Right lobe of liver (tissue), 6 donors: ENCODE data around the gene RPL19. TPM values are rescaled to one million over a fixed set of nuclear protein-coding genes. Genes with fewer than 3 reads are reported as not detected.
A peak's percentile ranks its signal among the peaks of the same experiment; 100 is the strongest.

Experiments
- ATAC-seq, 4 donors: fragments of 200-7000 bp; cut with Tn5 transposase; one replicate each; pipeline ENCODE4 v1.9.1; 2020; ENCODE audit warnings: mild to moderate bottlenecking in 4 of 4, moderate library complexity in 4 of 4
- DNase-seq, 3 donors: peaks; one replicate each; pipeline ENCODE4 v3.0.0-alpha.2; 2020
- H3K27ac ChIP-seq, 3 donors: fragments of 200-600 bp; one replicate each; pipeline ENCODE4 v1.8.0; 2022
- H3K27me3 ChIP-seq, 2 donors: fragments of 200-600 bp; one replicate each; pipeline ENCODE4 v1.8.0; 2022
- H3K36me3 ChIP-seq, 4 donors: fragments of 200-600 bp; sonication (generic) in 1 of 4; one replicate each; pipeline versions ENCODE4 v1.5.1 to v1.8.0; 2017 to 2022; ENCODE audit warnings: control low read depth in 1 of 4
- H3K4me1 ChIP-seq, 4 donors: fragments of 200-600 bp; sonication (generic) in 1 of 4; one replicate each; pipeline versions ENCODE4 v1.5.1 to v1.8.0; 2017 to 2022; ENCODE audit warnings: control low read depth in 1 of 4
- H3K4me3 ChIP-seq, 3 donors: fragments of 200-600 bp; one replicate each; pipeline ENCODE4 v1.8.0; 2022
- H3K9me3 ChIP-seq, 4 donors: fragments of 200-600 bp; sonication (generic) in 1 of 4; one replicate each; pipeline versions ENCODE4 v1.5.1 to v1.8.0; 2017 to 2022; ENCODE audit warnings: control low read depth in 1 of 4
- POLR2A ChIP-seq: fragments of 450-650 bp; IDR thresholded peaks from one replicate; pipeline ENCODE4 v1.6.1; 2017; ENCODE audit warnings: antibody characterized with exemption, mild to moderate bottlenecking
- WGBS: methylation state at CpG from one replicate; pipeline ENCODE4 v1.1.6; 2018; ENCODE audit warnings: low coverage, low lambda C conversion rate; ENCODE audit not compliant: insufficient coverage; ENCODE audit errors: missing lambda C conversion rate; 5-methylcytosine and 5-hydroxymethylcytosine counted together
- intact Hi-C, 2 donors: fragments of 100-400 bp; cut with DNase I; formaldehyde crosslinking; loops; one replicate each; pipeline versions ENCODE4 v1.11.2 to v1.14.1; 2022
- total RNA-seq, 6 experiments: library from RNA; depleted of rRNA in 2 of 6; stranded (reverse); fragments of >200 nt in 2 of 6; fragmentation: NEBNext Ultra II Directional in 3 of 6; extraction: Animal tissue kit (Norgen Biotek cat#: 25700) in 3 of 6; gene quantifications; one replicate each; pipeline versions ENCODE4 v1.1.0 to v1.2.4, GENCODE V29; 2016 to 2023
- TF ChIP-seq, protein P1 (sequence below), 4 donors: fragments of 200-600 bp in 3 of 4; fragments of 450-650 bp in 1 of 4; IDR thresholded peaks; one replicate each; pipeline versions ENCODE4 v1.5.1 to v1.8.0; 2016 to 2022; ENCODE audit warnings: antibody characterized with exemption in 4 of 4, mild to moderate bottlenecking in 2 of 4
- donor health status: DM: no; HTN: yes; CAD: no.
- donor health status: DM: no; HTN: no; CAD: no.
- donor health status: DM: no; HTN: no; CAD: no.
- donor health status: DM: no; HTN: yes; CAD: no.
- donor health status: DM: no; HTN: yes; CAD: no.

The RPL19 gene
- total RNA-seq, 6 experiments from 2014 or later = 537 to 1,327 (median 627) TPM

GRCh38 chr17:39231091-39231561, 31.0 kb downstream of the RPL19 start:
- 60% methylated on average over 2 of the region's 10 CpGs for WGBS
- TF ChIP-seq, protein P1, sequence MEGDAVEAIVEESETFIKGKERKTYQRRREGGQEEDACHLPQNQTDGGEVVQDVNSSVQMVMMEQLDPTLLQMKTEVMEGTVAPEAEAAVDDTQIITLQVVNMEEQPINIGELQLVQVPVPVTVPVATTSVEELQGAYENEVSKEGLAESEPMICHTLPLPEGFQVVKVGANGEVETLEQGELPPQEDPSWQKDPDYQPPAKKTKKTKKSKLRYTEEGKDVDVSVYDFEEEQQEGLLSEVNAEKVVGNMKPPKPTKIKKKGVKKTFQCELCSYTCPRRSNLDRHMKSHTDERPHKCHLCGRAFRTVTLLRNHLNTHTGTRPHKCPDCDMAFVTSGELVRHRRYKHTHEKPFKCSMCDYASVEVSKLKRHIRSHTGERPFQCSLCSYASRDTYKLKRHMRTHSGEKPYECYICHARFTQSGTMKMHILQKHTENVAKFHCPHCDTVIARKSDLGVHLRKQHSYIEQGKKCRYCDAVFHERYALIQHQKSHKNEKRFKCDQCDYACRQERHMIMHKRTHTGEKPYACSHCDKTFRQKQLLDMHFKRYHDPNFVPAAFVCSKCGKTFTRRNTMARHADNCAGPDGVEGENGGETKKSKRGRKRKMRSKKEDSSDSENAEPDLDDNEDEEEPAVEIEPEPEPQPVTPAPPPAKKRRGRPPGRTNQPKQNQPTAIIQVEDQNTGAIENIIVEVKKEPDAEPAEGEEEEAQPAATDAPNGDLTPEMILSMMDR (IDR thresholded peaks at IDR 0.05) = no peak
- TF ChIP-seq POLR2A = no peak
- Histone ChIP-seq H3K27me3 (no peaks in the 10 kb centered on the region), H3K27ac (no peak overlapping the region), H3K4me1 (no peaks in the 10 kb centered on the region), H3K4me3 (no peak overlapping the region), H3K9me3 (no peaks in the 10 kb centered on the region), H3K36me3 (no peaks in the 10 kb centered on the region)
- peak in 1 of 3 donors; percentile 42 for DNase-seq
- intact Hi-C loops = no loop called here
- ATAC-seq = peak in 1 of 4 donors; percentile 15

DNA sequence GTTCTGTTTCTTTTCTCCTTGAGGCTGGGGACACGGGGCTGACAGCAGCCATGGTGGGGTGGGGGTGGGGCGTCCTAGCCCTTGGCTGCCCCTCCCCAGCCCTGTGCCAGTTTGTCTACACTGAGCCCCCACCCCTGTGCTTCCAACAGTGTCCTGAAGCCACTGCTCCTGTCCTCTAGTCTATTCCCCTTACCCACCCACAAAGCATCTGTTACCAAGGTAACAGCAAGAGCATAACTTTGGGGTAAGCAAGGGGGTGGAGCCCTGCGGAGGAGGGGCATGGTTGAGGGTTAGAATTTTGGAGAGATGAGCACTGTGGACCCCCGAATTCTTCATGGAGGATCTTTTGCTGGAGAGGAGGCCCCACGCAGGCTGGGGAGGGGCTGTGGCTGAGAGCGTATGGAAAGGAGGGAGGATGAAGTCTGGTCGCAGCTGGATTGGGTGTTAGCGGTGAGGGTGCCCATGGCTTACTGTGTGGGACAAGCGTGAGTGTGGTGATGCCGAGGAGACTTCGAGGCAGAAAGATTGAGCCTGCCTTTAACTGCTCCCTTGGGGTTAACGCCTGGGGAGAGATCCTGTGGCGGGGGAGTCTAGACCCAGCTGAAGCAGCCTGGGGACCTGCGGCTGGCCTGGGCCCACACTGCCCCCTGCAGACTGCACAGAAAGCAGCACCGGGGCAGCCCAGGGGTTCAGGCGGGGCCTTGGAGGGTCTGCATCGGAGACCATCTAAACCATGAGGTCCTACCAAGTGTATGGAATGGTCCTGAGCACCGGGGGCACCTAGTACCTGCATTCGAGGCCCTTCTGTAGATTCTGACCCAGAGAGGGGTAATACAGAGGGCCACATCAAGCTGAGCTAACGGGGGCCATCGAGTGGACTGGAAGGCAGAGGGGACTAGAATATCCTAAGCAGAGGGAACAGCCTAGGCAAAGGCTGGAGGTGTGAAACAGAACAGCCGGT, 31.8 kb downstream of the RPL19 start:
- Histone ChIP-seq H3K36me3 (no peaks in the 10 kb centered on the region), H3K4me3 (no peak overlapping the region), H3K9me3 (no peaks in the 10 kb centered on the region), H3K4me1 (no peaks in the 10 kb centered on the region), H3K27ac (no peak overlapping the region), H3K27me3 (no peaks in the 10 kb centered on the region)
- ATAC-seq (peak; percentile 68 to 77 (median 73)), DNase-seq (peak in 2 of 3 donors; percentile 49 to 57)
- TF ChIP-seq, protein P1 (IDR thresholded peaks at IDR 0.05) = peak; percentile 52 to 76 (median 64)
- no peak for TF ChIP-seq POLR2A
- 10% methylated on average over 16 of the region's 22 CpGs for WGBS
- intact Hi-C loops = no loop called here

DNA sequence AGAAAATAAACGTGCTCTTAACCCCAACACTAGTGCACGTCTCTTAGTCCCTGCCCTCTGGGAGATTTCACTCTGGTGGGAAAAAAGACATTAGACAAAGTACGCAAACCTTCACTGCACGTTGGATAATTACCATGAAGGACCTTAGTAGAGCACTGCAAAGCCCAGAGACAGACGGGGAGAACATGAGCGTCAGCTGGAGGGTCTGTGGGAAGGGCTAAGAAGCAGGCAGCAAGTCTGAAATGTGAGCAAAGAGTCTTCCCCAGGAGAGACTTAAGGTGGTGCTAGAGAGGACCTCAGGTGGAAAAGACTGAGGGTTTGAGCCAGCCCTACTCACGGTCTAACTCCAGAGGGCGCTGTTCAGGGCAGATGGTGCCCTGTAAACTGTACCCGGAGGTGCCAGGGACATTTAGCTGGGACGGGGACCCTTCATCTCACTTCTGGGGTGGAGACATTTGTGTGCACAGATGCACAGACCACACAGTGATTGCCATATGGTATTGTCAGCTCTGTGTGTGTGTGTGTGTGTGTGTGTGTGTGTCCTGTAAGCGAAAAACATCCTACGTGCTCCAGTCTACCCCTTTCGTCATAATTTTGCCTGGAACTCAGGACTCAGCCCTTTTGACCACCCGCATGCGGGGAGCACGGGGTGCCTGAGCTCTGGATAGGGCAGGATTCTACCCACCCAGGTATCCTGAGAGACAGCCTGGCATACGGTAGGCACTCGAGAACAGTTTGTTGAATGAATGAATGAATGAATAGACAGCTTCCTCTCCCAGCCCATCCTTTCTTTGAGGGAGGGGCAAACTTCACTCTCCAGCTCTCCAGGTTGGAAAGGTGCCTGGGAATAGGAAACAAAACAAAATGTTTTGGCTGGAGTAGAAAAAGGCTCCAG, 35.7 kb downstream of the RPL19 start:
- Histone ChIP-seq H3K27ac (no peak overlapping the region), H3K36me3 (no peaks in the 10 kb centered on the region), H3K27me3 (no peaks in the 10 kb centered on the region), H3K9me3 (no peaks in the 10 kb centered on the region), H3K4me1 (peaks cover 0 to 6% (median 0%) of the 10 kb centered on the region in 4 donors), H3K4me3 (no peak overlapping the region)
- intact Hi-C loops = no loop called here
- ATAC-seq (peak; percentile 20 to 49 (median 38)), DNase-seq (peak in 2 of 3 donors; percentile 7 to 28)
- WGBS = 26% methylated on average over 16 of the region's 18 CpGs
- TF ChIP-seq, protein P1 (IDR thresholded peaks at IDR 0.05) = peak; percentile 25 to 40 (median 34)
- no peak for TF ChIP-seq POLR2A

DNA sequence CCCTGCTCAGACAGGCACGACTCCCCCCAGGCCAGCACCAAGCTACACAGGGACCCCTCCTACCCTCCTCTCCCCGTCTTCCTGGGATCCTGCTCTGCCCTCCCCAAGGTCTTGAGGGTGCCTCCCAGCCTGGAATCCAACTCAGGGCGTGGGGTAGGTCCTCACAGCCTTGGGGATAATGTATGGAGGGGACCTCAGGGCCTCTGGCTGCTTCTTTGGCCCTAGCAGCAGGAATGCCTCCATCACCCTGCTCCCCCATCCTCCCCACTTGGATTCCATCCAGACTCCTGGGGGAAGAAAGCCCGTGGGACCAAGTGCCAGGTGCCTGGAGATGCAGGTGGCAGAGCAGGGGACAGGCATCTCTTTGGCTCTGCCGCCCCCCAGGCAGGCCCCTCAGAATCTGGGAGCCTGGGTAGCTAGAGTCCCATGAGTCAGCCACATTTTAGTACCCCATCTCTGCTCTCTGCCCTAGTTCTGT, 36.4 kb downstream of the RPL19 start:
- no peaks in the 10 kb centered on the region for H3K27me3 ChIP-seq
- no peak overlapping the region for H3K27ac ChIP-seq
- ATAC-seq (no peak), DNase-seq (no peak)
- TF ChIP-seq POLR2A = no peak
- TF ChIP-seq, protein P1 (IDR thresholded peaks at IDR 0.05) = no peak
- H3K9me3 ChIP-seq = no peaks in the 10 kb centered on the region
- H3K36me3 ChIP-seq = no peaks in the 10 kb centered on the region
- peaks cover 0 to 6% (median 0%) of the 10 kb centered on the region in 4 donors for H3K4me1 ChIP-seq
- intact Hi-C loops = no loop called here
- no peak overlapping the region for H3K4me3 ChIP-seq
- WGBS = 17% methylated on average over 1 of the region's 5 CpGs
